IMR-90 (cell line): ENCODE results near the gene RHOBTB1. TPM values are rescaled to one million over a fixed set of nuclear protein-coding genes. Genes with fewer than 3 reads are reported as not detected.

Experiments used
- ATAC-seq: fragments of 200-7000 bp; cut with Tn5 transposase; 2 replicates; pipeline ENCODE4 v1.9.1; 2020; ENCODE audit warnings: low read depth, mild to moderate bottlenecking, moderate library complexity
- BruUV-seq: library from RNA; stranded (reverse); fragments of 400-500 nt; replicated peaks from 2 replicates; lab custom pipeline; 2021; lab: Mats Ljungman, UMichigan
- CTCF ChIA-PET: fragments of 300-600 bp; formaldehyde crosslinking; extraction: SDS; loops from one replicate; lab custom pipeline; 2021; ENCODE audit warnings: antibody characterized with exemption; lab: Yijun Ruan, JAX
- POLR2A ChIA-PET: fragments of 300-600 bp; sonication (Branson Sonifier 250); formaldehyde crosslinking; loops from one replicate; lab custom pipeline; 2022; ENCODE audit warnings: antibody characterized with exemption; ENCODE audit not compliant: unreplicated experiment; lab: Charles Lee
- DNase-seq: peaks from one replicate; pipeline ENCODE4 v3.0.0; 2013
- H2AFZ ChIP-seq: replicated peaks from 2 replicates; pipeline ENCODE3; 2013; ENCODE audit warnings: low read length, mild to moderate bottlenecking; ENCODE audit not compliant: poor library complexity
- H2AK5ac ChIP-seq: 2 replicates; pipeline ENCODE4 v1.6.1; 2013; ENCODE audit warnings: low read depth, low read length, inconsistent platforms
- H2AK9ac ChIP-seq: replicated peaks from 2 replicates; pipeline ENCODE3; 2013; ENCODE audit warnings: mild to moderate bottlenecking, low read depth, low read length, moderate library complexity; ENCODE audit not compliant: poor library complexity
- H2BK120ac ChIP-seq: 2 replicates; pipeline ENCODE4 v1.6.1; 2013; ENCODE audit warnings: low read depth, low read length, inconsistent platforms
- H2BK15ac ChIP-seq: 3 replicates; pipeline ENCODE4 v1.6.1; 2013; ENCODE audit warnings: low read depth, low read length, inconsistent platforms
- H2BK20ac ChIP-seq: 2 replicates; pipeline ENCODE4 v1.6.1; 2013; ENCODE audit warnings: low read depth, mild to moderate bottlenecking, inconsistent platforms, low read length, moderate library complexity
- H2BK5ac ChIP-seq: 2 replicates; pipeline ENCODE4 v1.6.1; 2013; ENCODE audit warnings: mild to moderate bottlenecking, low read depth, low read length, inconsistent platforms; ENCODE audit not compliant: poor library complexity, severe bottlenecking
- H3K14ac ChIP-seq: replicated peaks from 2 replicates; pipeline ENCODE4 v1.6.1; 2013; ENCODE audit warnings: low read depth, low read length, inconsistent platforms
- H3K18ac ChIP-seq: 2 replicates; pipeline ENCODE4 v1.6.1; 2013; ENCODE audit warnings: low read depth, low read length, control low read depth
- H3K23ac ChIP-seq: 2 replicates; pipeline ENCODE4 v1.6.1; 2013; ENCODE audit warnings: low read depth, low read length, inconsistent platforms
- H3K27ac ChIP-seq: 2 replicates; pipeline ENCODE4 v1.5.1; 2013; ENCODE audit warnings: mild to moderate bottlenecking, control low read depth, low read length; ENCODE audit not compliant: insufficient read depth
- H3K27me3 ChIP-seq: 2 replicates; pipeline ENCODE4 v1.6.1; 2013; ENCODE audit warnings: low read length; ENCODE audit not compliant: control insufficient read depth, insufficient read depth
- H3K36me3 ChIP-seq: 2 replicates; pipeline ENCODE4 v1.6.1; 2013; ENCODE audit warnings: low read length, mixed read lengths; ENCODE audit not compliant: control insufficient read depth, insufficient read depth
- H3K4ac ChIP-seq: 2 replicates; pipeline ENCODE4 v1.6.1; 2013; ENCODE audit warnings: low read depth, low read length, inconsistent platforms
- H3K4me1 ChIP-seq: 2 replicates; pipeline ENCODE4 v1.6.1; 2013; ENCODE audit warnings: low read length, mixed read lengths; ENCODE audit not compliant: control insufficient read depth, insufficient read depth
- H3K4me2 ChIP-seq: 2 replicates; pipeline ENCODE4 v1.6.1; 2013; ENCODE audit warnings: low read depth, mild to moderate bottlenecking, control low read depth, low read length, moderate library complexity
- H3K4me3 ChIP-seq: 2 replicates; pipeline ENCODE4 v1.5.1; 2013; ENCODE audit warnings: low read depth, mild to moderate bottlenecking, control low read depth, low read length, moderate library complexity; ENCODE audit not compliant: insufficient read depth
- H3K56ac ChIP-seq: 2 replicates; pipeline ENCODE4 v1.6.1; 2013; ENCODE audit warnings: low read length, inconsistent platforms; ENCODE audit not compliant: insufficient read depth; ENCODE audit errors: extremely low read depth
- H3K79me1 ChIP-seq, 2 experiments: 2 replicates each; pipeline ENCODE4 v1.6.1; 2013; ENCODE audit warnings: low read length in 2 of 2, inconsistent platforms in 1 of 2, low read depth in 1 of 2
- H3K9ac ChIP-seq: 2 replicates; pipeline ENCODE4 v1.6.1; 2013; ENCODE audit warnings: low read depth, low read length, control low read depth
- H3K9me1 ChIP-seq: 2 replicates; pipeline ENCODE4 v1.6.1; 2013; ENCODE audit warnings: low read length, inconsistent platforms; ENCODE audit not compliant: insufficient read depth
- H3K9me3 ChIP-seq: 2 replicates; pipeline ENCODE4 v1.6.1; 2013; ENCODE audit warnings: low read length; ENCODE audit not compliant: control insufficient read depth, insufficient read depth
- H4K20me1 ChIP-seq: 2 replicates; pipeline ENCODE4 v1.6.1; 2013; ENCODE audit warnings: low read length, inconsistent platforms; ENCODE audit not compliant: insufficient read depth
- H4K5ac ChIP-seq: 2 replicates; pipeline ENCODE4 v1.6.1; 2013; ENCODE audit warnings: mild to moderate bottlenecking, low read depth, low read length, control low read depth
- H4K8ac ChIP-seq, 2 experiments: 2 replicates each; pipeline ENCODE4 v1.6.1; 2013; ENCODE audit warnings: low read depth in 2 of 2, low read length in 2 of 2, control low read depth in 1 of 2, inconsistent platforms in 1 of 2
- H4K91ac ChIP-seq: 2 replicates; pipeline ENCODE4 v1.6.1; 2013; ENCODE audit warnings: low read depth, low read length, inconsistent platforms; ENCODE audit not compliant: insufficient read depth
- CHD1 ChIP-seq: IDR thresholded peaks from 2 replicates; pipeline ENCODE4 v1.6.1; 2012; ENCODE audit warnings: low read depth, low read length, improper control_type of control experiment
- FOS ChIP-seq: fragments of 150-350 bp; IDR thresholded peaks from 2 replicates; pipeline ENCODE4 v1.6.1; 2016; ENCODE audit warnings: low read depth, low read length
- NFE2L2 ChIP-seq: fragments of 150-350 bp; IDR thresholded peaks from 2 replicates; pipeline ENCODE4 v1.6.1; 2016; ENCODE audit warnings: low read depth, mild to moderate bottlenecking, low read length
- RAD21 ChIP-seq: IDR thresholded peaks from 2 replicates; pipeline ENCODE4 v1.6.1; 2012; ENCODE audit warnings: low read length, improper control_type of control experiment
- RFX5 ChIP-seq: IDR thresholded peaks from 2 replicates; pipeline ENCODE4 v1.8.0; 2012; ENCODE audit warnings: low read depth, mild to moderate bottlenecking, low read length, moderate library complexity
- WGBS, 2 experiments: methylation state at CpG; one replicate each; pipeline versions ENCODE4 v1.1.5 to v1.1.7; 2013; ENCODE audit warnings: missing lambda C conversion rate in 2 of 2; ENCODE audit not compliant: insufficient read length in 1 of 2; ENCODE audit errors: extremely low coverage in 2 of 2; 5-methylcytosine and 5-hydroxymethylcytosine counted together
- dilution Hi-C: fragments of 300-500 bp; cut with HindIII; formaldehyde crosslinking; loops from one replicate; pipeline ENCODE4 v1.14.3; 2018; ENCODE audit warnings: low sequenced_read_pairs; ENCODE audit not compliant: unreplicated experiment
- in situ Hi-C: fragments of 300-500 bp; cut with MboI; formaldehyde crosslinking; loops from 3 replicates; pipeline ENCODE4 v1.14.3; 2019; ENCODE audit warnings: low sequenced_read_pairs, inconsistent platforms, mixed read lengths
- intact Hi-C: fragments of 100-400 bp; cut with micrococcal nuclease; formaldehyde crosslinking; loops from 2 replicates; pipeline ENCODE4 v1.10.0; 2022
- polyA plus RNA-seq, 3 experiments: library from polyadenylated mRNA; depleted of rRNA; stranded (reverse); fragments of >200 nt; gene quantifications; 2 replicates each; pipeline ENCODE4 v1.2.3, GENCODE V29; 2012; ENCODE audit warnings: low replicate concordance in 1 of 3
- total RNA-seq: library from RNA; depleted of rRNA; stranded (reverse); fragments of >200 nt; gene quantifications from 2 replicates; pipeline ENCODE4 v1.2.3, GENCODE V29; 2012
- TF ChIP-seq, protein P1 (sequence below): fragments of 150-350 bp; IDR thresholded peaks from 2 replicates; pipeline ENCODE4 v1.6.1; 2016; ENCODE audit warnings: low read depth, mild to moderate bottlenecking, low read length, moderate library complexity, borderline replicate concordance

Gene RHOBTB1
- total and polyA plus RNA-seq, 2 of the 4 experiments (the other 2 are of a cell fraction), result 8.9 to 15.2 TPM

- DNase-seq (no peak), ATAC-seq (no peak)
- Histone ChIP-seq H3K36me3 (peaks cover 21% of the 10 kb centered on the region), H4K20me1 (no peaks in the 10 kb centered on the region), H3K18ac (no peak overlapping the region), H3K9me1 (peaks cover 4% of the 10 kb centered on the region; the same call in 1 of the 2 replicates), H3K14ac (no peak overlapping the region), H4K8ac (no peak overlapping the region), H3K4me2 (no peak overlapping the region), H4K5ac (no peak overlapping the region), H3K4me1 (no peaks in the 10 kb centered on the region; the same call in 1 of the 2 replicates), H3K56ac (no peak overlapping the region), H3K9ac (no peak overlapping the region), H3K9me3 (no peaks in the 10 kb centered on the region), H2BK120ac (no peak overlapping the region), H2AK9ac (no peak overlapping the region), H3K27me3 (no peaks in the 10 kb centered on the region), H2BK15ac (no peak overlapping the region), H3K27ac (no peak overlapping the region), H3K79me1 (peaks cover 7 to 8% of the 10 kb centered on the region in 2 experiments; a peak in 2 of 4 replicates), H3K4ac (no peak overlapping the region), H3K23ac (no peak overlapping the region), H2BK20ac (no peak overlapping the region), H2BK5ac (no peak overlapping the region), H2AFZ (no peak overlapping the region), H4K91ac (no peak overlapping the region), H3K4me3 (no peak overlapping the region), H2AK5ac (no peak overlapping the region)
- no peak for TF ChIP-seq RFX5
- no peak for TF ChIP-seq RAD21
- TF ChIP-seq, protein P1, sequence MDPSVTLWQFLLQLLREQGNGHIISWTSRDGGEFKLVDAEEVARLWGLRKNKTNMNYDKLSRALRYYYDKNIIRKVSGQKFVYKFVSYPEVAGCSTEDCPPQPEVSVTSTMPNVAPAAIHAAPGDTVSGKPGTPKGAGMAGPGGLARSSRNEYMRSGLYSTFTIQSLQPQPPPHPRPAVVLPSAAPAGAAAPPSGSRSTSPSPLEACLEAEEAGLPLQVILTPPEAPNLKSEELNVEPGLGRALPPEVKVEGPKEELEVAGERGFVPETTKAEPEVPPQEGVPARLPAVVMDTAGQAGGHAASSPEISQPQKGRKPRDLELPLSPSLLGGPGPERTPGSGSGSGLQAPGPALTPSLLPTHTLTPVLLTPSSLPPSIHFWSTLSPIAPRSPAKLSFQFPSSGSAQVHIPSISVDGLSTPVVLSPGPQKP, result no peak
- TF ChIP-seq CHD1, result no peak
- no peak for TF ChIP-seq NFE2L2
- no peak for TF ChIP-seq FOS
- dilution Hi-C loops, result no loop called here
- intact Hi-C loops, result no loop called here
- POLR2A ChIA-PET, result no interaction called here
- BruUV-seq, result no TSS peak
- CTCF ChIA-PET, result interaction anchor here (0.8 kb wide), 1 partner anchor 7 kb away, joined by 3 read pairs; no protein-coding TSS in a partner anchor
- in situ Hi-C loops, result no loop called here
- WGBS, 2 experiments, result no CpG with 5 or more reads among the region's 1 CpG
These were observed 53.2 kb downstream of the RHOBTB1 start for GRCh38 chr10:60890811-60891210.
